Fibroblast of upper back skin (primary cell): Measurements from ENCODE around the gene PCBP4.
"Not testable (repeated sequence)": the region's sequence is repeated elsewhere in the genome, so short reads cannot be mapped to it uniquely, and the experiment has no call there.

ENCODE experiments used
- DNase-seq: peaks from one replicate; pipeline ENCODE4 v3.0.0-alpha.2; 2013

Gene PCBP4

DNA sequence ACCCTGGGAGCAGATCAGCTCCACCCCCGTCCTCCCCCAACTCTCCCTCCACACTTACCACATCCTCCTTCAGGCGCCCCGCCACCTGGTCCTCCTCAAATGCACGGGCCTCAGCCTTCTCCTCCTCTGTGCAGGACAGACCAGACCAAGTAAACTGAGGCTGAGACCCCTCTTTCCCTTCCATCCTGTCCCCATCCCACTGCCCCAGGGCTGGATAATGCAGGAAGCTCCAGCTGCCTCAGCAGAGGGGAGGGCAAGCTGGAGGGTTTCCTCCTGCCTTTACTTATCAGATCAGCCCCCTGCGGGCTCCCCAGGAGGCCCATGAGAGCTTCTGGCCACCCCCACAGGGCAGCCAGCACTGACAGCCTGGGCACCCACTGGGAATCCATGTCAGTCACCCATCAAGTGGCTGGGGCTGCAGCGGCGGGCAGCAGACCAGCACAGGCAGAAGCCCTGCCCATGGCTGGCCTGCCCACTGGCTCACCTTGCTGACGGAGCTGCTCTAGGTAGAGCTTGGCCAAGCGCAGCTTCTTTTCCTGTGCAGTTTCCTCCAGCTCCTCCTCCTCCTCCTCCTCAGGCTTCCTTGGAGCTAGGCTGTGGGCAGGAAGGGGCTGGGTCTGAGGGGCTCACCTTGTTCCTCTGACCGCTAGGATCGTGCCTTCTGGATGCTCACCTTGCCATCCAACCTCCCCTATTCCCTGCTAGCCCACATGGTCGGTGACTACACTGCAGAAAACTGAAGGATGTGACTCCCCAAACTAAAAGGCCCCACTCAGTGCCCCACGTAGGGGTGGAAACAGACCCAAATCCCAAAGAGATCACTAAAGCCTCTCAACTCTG lies 29.4 kb downstream of the PCBP4 start:
- DNase-seq, result no peak

DNA sequence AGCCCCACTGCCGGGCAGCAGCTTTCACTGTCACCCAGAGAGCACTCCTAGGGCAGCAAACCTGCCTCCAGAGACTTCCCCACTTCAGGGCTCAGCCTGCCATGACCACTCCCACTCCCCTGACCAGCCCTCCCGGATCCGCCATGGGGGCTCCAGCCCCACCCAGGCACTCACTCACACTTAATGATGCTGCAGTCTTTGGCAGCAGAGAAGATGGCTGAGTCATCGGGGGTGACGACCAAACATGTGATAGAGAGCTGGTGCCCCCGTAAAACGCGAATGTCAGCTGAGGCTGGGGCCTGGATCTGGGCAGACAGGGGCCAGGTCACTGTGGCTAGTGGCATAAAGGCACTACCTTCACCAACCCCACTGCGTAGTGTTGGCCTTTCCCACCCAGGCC lies 30.2 kb downstream of the PCBP4 start:
- no peak for DNase-seq

- DNase-seq, result no peak
Measured at GRCh38 chr3:51935886-51936755, 31.1 kb downstream of the PCBP4 start.

DNA sequence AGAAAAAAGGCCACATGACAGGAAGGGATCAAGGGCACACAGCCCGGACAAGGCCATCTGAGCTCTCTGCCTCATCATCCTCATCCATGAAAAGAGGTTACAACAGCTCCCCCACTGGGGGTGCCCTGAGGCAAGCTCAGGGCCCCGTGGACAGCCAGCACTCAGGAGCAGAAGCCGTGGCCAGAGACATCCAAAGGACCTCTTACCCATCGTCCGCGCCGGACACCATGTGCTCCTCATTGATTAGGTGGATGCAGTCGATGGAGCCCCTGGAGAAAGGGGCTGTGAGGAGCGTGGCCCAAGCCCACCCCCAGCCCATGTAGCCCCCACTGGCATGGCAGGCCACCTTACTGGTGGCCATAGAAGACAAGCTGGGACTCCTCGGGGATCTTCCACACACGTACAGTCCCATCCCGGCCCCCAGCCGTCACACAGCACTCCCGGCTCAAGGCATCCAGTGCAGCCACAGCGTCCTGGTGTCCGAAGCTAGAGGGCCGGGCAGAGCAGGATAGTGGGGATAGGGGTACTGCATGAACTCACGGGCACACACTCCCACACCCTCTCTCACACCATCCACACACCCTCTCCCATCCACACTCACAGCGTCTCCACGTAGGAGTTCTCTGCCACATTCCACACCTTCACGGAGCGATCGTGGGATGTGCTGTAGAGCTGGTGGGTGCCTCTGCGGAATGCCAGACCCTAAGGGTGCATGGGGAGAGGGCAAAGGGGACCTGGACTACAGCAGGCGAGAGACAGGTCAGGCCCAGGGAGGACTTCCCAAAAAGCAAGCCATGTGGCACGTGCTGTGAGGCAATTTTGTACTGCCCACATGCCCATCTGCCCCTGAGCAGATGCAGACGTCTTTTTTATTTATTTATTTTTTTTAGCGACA lies 32.0 kb downstream of the PCBP4 start:
- DNase-seq, result no peak

GRCh38 chr3:51934139-51934850 lies 33.0 kb downstream of the PCBP4 start:
- no peak for DNase-seq

- DNase-seq, result no peak
Measured at GRCh38 chr3:51933471-51934138, 33.6 kb downstream of the PCBP4 start.

DNA sequence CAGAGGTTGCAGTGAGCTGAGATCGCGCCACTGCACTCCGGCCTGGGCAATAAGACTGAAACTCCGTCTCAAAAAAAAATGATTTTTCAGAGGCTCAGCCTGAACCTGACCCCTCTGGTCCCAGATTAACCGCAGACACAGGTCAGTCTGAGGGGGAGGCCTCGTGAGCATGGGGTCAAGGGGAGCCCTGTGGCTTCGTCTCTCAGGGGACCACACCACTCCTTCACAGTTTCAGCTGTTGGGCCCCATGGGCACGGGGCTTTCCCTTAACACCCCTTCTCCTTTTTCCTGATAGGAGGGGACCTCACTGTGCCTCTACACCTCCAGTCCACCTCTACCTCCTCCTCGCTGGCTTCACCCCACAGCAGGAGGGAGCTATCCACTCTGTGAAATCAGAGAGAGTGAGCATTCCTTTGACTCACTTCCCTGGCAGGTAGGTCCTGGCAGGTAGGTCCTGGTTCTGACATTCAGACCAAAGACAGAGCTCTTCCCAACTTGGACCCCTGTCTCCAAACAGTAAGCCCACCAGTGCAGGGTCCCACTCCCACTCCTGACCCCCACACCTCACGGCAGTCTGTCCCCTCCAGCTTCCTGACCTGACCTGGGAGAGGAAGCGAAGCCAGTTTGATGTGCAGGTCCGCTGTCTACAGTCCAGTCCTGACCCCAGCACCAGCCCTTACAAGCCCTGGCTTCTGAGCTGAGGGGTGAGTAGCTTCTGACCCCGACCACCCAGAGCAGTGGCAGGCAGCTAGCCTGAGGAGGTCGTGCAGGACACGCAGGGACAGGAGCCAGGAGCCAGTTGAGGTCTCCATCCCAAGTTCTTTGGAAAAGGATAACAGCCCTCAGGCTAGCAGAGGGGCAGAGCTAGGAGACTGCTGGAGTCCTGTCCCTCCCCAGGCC lies 34.5 kb downstream of the PCBP4 start:
- no peak for DNase-seq

DNA sequence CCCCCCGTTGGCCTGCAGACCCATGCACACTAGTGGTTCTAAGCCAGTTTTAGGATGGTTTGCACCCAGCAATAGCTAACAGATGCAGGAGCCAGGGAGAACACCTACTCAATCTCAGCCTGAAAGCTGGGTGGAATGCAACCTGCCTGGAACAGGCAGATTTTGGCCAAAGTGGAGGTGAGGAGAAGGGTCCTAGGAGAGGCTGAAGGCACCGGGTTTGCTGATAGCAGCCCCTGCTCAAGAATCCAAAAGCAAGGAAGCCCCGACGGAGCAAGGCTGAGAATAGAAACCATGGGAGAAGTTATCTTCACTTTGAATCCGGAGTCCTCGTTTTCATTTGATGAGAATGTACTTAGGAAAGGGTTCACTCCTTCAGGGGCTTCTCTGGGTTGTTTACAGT lies 35.5 kb downstream of the PCBP4 start:
- no peak for DNase-seq

- no peak for DNase-seq
Measured at GRCh38 chr3:51930439-51930838, 36.8 kb downstream of the PCBP4 start.

GRCh38 chr3:51929420-51930003 lies 37.7 kb downstream of the PCBP4 start:
- no peak for DNase-seq

DNA sequence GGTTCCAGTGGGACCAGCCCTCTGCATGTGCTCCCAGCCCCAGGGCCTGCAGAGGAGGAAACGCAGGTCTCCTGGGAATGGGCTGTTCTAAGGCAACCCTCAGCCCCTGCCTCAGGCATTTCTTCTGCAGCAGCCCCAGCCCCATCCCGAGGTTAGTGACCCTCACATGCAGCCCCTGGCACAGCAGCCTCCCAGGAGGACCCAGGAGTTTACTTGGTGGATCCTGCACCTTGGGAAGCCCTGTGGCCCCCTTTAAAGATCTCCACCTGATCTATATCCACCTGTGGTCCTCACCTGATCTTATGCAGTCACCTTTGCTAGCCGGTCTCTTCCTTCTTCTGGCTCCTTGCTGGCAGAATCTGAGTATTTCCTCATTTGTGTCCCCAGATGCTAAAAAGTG lies 38.3 kb downstream of the PCBP4 start:
- DNase-seq, result not testable (repeated sequence)

DNA sequence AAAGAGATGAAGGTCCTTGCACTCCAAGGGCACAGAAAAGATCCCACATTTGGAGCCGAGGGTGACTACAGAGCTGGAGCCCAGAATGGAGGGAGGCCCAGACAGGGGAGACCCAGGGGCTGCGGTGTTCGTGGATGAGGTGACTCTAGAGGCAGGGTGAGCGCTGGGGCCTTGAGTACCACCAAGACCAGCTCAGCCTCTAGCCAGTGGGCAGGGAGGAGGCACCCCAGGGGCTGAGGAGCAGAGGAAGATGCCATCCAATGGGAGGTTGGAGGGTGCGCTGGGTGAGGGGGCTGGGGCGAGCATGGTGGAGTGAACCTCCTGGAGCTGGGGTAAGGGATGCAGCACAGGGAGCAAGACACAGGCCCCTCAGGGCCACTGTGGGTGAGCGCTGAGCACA lies 38.8 kb downstream of the PCBP4 start:
- no peak for DNase-seq

- DNase-seq, result no peak
Measured at GRCh38 chr3:51927061-51927977, 39.9 kb downstream of the PCBP4 start.

DNA sequence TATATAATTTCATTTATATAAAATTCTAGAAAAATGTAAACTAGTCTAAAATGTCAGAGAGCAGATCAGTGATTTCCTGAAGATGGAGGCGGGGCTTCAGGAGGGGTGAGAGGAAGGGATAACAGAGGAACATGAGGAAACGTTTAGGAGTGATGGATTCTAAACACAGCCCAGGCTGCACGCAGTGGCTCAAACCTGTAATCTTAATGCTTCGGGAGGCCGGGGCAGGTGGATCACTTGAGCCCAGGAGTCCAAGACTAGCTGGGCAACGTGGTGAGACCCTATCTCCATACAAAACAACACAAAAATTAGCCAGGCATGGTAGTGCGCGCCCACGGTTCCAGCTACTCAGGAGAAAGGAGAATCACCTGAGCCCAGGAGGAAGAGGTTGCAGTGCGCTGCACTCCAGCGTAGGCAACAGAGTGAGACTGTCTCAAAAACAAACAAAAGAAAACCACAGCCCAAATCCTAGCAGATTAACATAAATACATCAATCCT lies 46.1 kb downstream of the PCBP4 start:
- no peak for DNase-seq

DNA sequence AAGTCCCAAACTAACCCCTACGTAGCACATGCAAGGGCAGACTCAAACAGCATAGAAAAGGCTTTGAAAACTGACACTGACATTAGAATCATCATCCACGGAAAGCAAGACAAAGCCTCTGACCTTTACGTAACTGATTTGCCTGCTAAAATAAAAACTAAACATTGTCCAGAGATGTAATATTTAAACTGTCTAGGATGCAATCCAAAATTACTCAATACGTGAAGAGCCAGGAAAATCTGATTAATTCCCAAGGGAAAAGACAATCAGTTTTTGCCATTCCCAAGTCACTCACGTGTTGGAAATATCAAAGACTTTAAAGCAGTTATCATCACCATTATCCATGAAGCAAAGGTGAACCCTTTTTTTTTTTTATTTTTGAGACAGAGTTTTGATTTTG lies 50.8 kb downstream of the PCBP4 start:
- DNase-seq, result no peak

DNA sequence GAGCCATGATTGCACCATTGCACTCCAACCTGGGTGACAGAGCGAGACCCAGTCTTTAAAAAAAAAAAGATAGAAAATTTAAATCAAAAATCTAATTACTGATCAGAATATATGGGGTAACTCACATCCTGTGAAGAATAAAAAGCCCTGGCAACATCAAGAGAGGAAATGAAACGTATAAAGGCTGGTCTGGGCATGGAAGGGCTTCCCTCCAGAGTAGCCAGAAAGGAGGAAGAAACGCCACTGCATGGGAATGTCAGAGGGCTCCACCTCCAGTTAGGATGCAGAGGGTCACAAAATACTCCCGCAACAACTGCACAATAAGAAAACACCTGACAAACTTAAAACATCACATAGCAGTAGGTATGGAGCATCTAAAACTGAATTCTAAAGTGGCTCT lies 59.2 kb downstream of the PCBP4 start:
- DNase-seq, result no peak
